Sigmoid colon (tissue), 7 donors: ENCODE data around the gene PLAC9. TPM values are rescaled to one million over a fixed set of nuclear protein-coding genes. Genes with fewer than 3 reads are reported as not detected.

ENCODE experiments used
- DNase-seq: peaks from one replicate; pipeline ENCODE4 v3.0.0-alpha.2; 2019
- H3K27ac ChIP-seq, 4 donors: fragments of 200-600 bp; sonication (generic); one replicate each; pipeline ENCODE4 v1.5.1; 2016 to 2019; ENCODE audit warnings: mild to moderate bottlenecking in 1 of 4
- H3K27me3 ChIP-seq, 3 donors: fragments of 200-600 bp; sonication (generic); one replicate each; pipeline ENCODE4 v1.5.1; 2019; ENCODE audit warnings: mild to moderate bottlenecking in 1 of 3
- H3K36me3 ChIP-seq, 4 donors: fragments of 200-600 bp; sonication (generic); one replicate each; pipeline ENCODE4 v1.5.1; 2016 to 2019
- H3K4me1 ChIP-seq, 4 donors: fragments of 200-600 bp; sonication (generic); one replicate each; pipeline ENCODE4 v1.5.1; 2017 to 2019
- H3K4me3 ChIP-seq, 4 donors: fragments of 200-600 bp; sonication (generic); one replicate each; pipeline ENCODE4 v1.5.1; 2017 to 2019; ENCODE audit warnings: mild to moderate bottlenecking in 2 of 4, moderate library complexity in 1 of 4
- H3K9me3 ChIP-seq, 4 donors: fragments of 200-600 bp in 3 of 4; sonication (generic) in 3 of 4; one replicate each; pipeline versions ENCODE4 v1.5.1 to v1.6.1; 2013 to 2019
- CTCF ChIP-seq, 4 experiments: fragments of 450-650 bp in 3 of 4; fragments of 200-600 bp in 1 of 4; IDR thresholded peaks; one replicate each; pipeline ENCODE4 v1.5.1; 2016 to 2019; ENCODE audit warnings: antibody characterized with exemption in 4 of 4, mild to moderate bottlenecking in 3 of 4, moderate library complexity in 2 of 4
- EP300 ChIP-seq, 4 donors: sonication (generic); formaldehyde crosslinking; IDR thresholded peaks; one replicate each; pipeline ENCODE4 v1.6.1; 2017; ENCODE audit warnings: antibody characterized with exemption in 4 of 4
- POLR2A ChIP-seq, 2 donors: fragments of 450-650 bp; IDR thresholded peaks; one replicate each; pipeline ENCODE4 v1.6.1; 2016; ENCODE audit warnings: antibody characterized with exemption in 2 of 2, mild to moderate bottlenecking in 2 of 2, moderate library complexity in 2 of 2
- POLR2AphosphoS5 ChIP-seq, 4 donors: sonication (generic); formaldehyde crosslinking; IDR thresholded peaks; one replicate each; pipeline ENCODE4 v1.6.1; 2017; ENCODE audit warnings: antibody characterized with exemption in 4 of 4
- WGBS, 2 donors: extraction: QIAGEN DNeasy Blood & Tissue Kit; methylation state at CpG; one replicate each; pipeline ENCODE4 v1.1.7; 2013; 5-methylcytosine and 5-hydroxymethylcytosine counted together
- intact Hi-C: fragments of 100-400 bp; cut with DNase I; formaldehyde crosslinking; loops from one replicate; pipeline ENCODE4 v1.15.1; 2023
- polyA plus RNA-seq, 3 donors: library from polyadenylated mRNA; stranded (reverse); fragments of 200-250 nt; gene quantifications; one replicate each; pipeline ENCODE4 v1.2.3, GENCODE V29; 2013
- total RNA-seq, 4 donors: library from RNA; depleted of rRNA; stranded (reverse); fragments of >200 nt; gene quantifications; one replicate each; pipeline ENCODE4 v1.1.0, GENCODE V29; 2016
- donor health status: healthy with polysubstance abuse.
- donor health status: Bipolar disorder and iron deficiency.
- donor health status: healthy.

Gene PLAC9
- total and polyA plus RNA-seq, 7 donors = 1.2 to 23.4 (median 7.6) TPM

GRCh38 chr10:80110986-80111385 lies 21.5 kb upstream of the PLAC9 start:
- H3K36me3 ChIP-seq = no peaks in the 10 kb centered on the region
- no peak for DNase-seq
- intact Hi-C loops = no loop called here
- WGBS, 2 donors = 93 to 100% methylated on average over 1 of the region's 1 CpG
- peaks cover 0 to 19% (median 10%) of the 10 kb centered on the region in 4 donors for H3K9me3 ChIP-seq
- H3K4me1 ChIP-seq = no peaks in the 10 kb centered on the region
- H3K27me3 ChIP-seq = no peaks in the 10 kb centered on the region
- H3K27ac ChIP-seq = no peak overlapping the region
- no peak overlapping the region for H3K4me3 ChIP-seq
- TF ChIP-seq POLR2AphosphoS5 (IDR thresholded peaks at IDR 0.05) (no peak), POLR2A (IDR thresholded peaks at IDR 0.05) (no peak), CTCF (IDR thresholded peaks at IDR 0.05) (no peak), EP300 (IDR thresholded peaks at IDR 0.05) (no peak)

DNA sequence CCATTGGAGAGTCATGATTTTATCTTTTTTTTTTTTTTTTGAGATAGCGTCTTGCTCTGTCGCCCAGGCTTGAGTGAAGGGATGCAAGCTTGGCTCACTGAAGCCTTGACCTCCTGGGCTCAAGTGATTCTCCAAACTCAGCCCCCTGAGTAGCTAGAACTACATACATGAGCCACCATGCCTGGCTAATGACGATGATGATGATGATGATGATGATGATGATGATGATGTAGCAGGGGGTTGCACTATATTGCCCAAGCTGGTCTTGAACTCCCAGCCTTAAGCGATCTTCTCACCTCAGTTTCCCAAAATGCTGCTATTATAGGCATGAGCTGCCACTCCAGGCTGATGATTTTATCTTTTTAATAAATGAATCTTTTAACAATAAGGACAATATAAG lies 13.9 kb upstream of the PLAC9 start:
- Histone ChIP-seq H3K9me3 (no peaks in the 10 kb centered on the region), H3K27me3 (no peaks in the 10 kb centered on the region), H3K27ac (no peak overlapping the region), H3K36me3 (no peaks in the 10 kb centered on the region), H3K4me3 (no peak overlapping the region), H3K4me1 (no peaks in the 10 kb centered on the region)
- no peak for TF ChIP-seq POLR2A (IDR thresholded peaks at IDR 0.05)
- TF ChIP-seq EP300 (IDR thresholded peaks at IDR 0.05) = no peak
- TF ChIP-seq CTCF (IDR thresholded peaks at IDR 0.05) = no peak
- no peak for TF ChIP-seq POLR2AphosphoS5 (IDR thresholded peaks at IDR 0.05)
- WGBS, 2 donors = 82 to 95% methylated on average over 4 of the region's 4 CpGs
- DNase-seq = no peak
- intact Hi-C loops = no loop called here

DNA sequence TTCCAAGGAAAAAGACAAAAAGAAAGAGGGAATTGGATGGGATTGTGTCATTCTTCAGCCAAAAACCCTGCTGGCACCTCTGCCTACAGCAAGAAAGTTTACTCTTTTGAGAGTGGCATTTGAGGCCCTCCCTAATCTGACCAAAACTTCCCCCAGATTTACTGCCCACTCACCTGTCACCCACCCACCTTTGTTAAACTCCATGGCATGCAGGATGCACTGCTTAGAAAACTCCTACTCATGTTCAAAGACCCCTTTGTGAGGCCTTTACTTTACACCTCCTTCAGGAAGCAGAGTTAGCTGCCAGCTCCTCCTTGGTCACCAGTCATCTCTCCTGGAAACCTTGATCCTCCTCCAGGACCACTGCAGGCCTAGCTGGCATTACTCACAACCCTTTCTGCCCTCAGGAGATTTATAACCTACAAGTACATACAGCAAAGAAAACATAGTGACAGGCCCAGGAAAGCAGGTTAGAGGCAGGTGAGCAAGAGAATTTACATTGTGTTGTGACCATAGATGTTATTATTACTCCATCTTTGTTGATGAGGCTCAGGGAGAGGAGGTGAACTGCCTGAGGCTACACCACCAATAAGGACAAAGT lies 10.3 kb upstream of the PLAC9 start:
- no peaks in the 10 kb centered on the region for H3K4me1 ChIP-seq
- DNase-seq = no peak
- no peak overlapping the region for H3K4me3 ChIP-seq
- intact Hi-C loops = no loop called here
- H3K27ac ChIP-seq = peak overlapping the region in 1 of 4 donors; percentile 1
- H3K9me3 ChIP-seq = no peaks in the 10 kb centered on the region
- no peaks in the 10 kb centered on the region for H3K36me3 ChIP-seq
- H3K27me3 ChIP-seq = no peaks in the 10 kb centered on the region
- TF ChIP-seq EP300 (IDR thresholded peaks at IDR 0.05) = no peak

GRCh38 chr10:80122746-80123145 lies 9.8 kb upstream of the PLAC9 start:
- no peaks in the 10 kb centered on the region for H3K36me3 ChIP-seq
- H3K27me3 ChIP-seq = no peaks in the 10 kb centered on the region
- TF ChIP-seq CTCF (IDR thresholded peaks at IDR 0.05) = no peak
- no peak for TF ChIP-seq POLR2A (IDR thresholded peaks at IDR 0.05)
- no peak for TF ChIP-seq EP300 (IDR thresholded peaks at IDR 0.05)
- no peak for TF ChIP-seq POLR2AphosphoS5 (IDR thresholded peaks at IDR 0.05)
- DNase-seq = no peak
- intact Hi-C loops = no loop called here
- H3K27ac ChIP-seq = no peak overlapping the region
- H3K4me3 ChIP-seq = no peak overlapping the region
- 75 to 81% methylated on average over 2 of the region's 2 CpGs for WGBS, 2 donors
- H3K4me1 ChIP-seq = no peaks in the 10 kb centered on the region
- no peaks in the 10 kb centered on the region for H3K9me3 ChIP-seq

GRCh38 chr10:80126876-80127275 lies 5.7 kb upstream of the PLAC9 start:
- Histone ChIP-seq H3K9me3 (no peaks in the 10 kb centered on the region), H3K27me3 (no peaks in the 10 kb centered on the region), H3K27ac (no peak overlapping the region), H3K4me3 (no peak overlapping the region), H3K4me1 (no peaks in the 10 kb centered on the region), H3K36me3 (no peaks in the 10 kb centered on the region)
- no peak for DNase-seq
- WGBS, 2 donors = 68 to 80% methylated on average over 4 of the region's 4 CpGs
- intact Hi-C loops = no loop called here
- TF ChIP-seq EP300 (IDR thresholded peaks at IDR 0.05) (no peak), POLR2AphosphoS5 (IDR thresholded peaks at IDR 0.05) (no peak), POLR2A (IDR thresholded peaks at IDR 0.05) (no peak), CTCF (IDR thresholded peaks at IDR 0.05) (no peak)
